ENCODE measurements around the gene MSRB3.

DNA sequence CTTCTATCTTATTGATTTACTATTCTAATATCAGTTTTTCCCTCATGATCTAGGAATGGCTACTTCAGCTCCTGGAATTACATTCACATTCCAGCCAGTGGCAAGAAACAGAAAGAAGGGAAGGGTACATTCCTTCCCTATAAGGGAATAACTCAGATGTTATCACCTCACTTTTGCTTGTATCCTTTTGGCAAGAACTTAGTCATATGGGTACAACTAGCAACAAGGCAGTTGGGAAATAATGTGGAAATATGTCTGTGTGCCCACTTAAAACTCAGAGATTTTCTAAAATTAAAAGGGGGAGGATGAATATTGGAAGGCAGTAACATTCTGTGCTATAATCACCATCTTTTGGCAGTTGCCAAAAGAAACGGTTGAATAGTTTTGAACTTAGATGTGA lies 85.6 kb downstream of the MSRB3 start:
- TF ChIP-seq CTCF (IDR thresholded peaks at IDR 0.05) (no peak), GABPB1 (CRISPR knock-in tag; IDR thresholded peaks at IDR 0.05) (no peak), ZNF121 (CRISPR knock-in tag; IDR thresholded peaks at IDR 0.05) (no peak)
- TF ChIP-seq, protein P1, sequence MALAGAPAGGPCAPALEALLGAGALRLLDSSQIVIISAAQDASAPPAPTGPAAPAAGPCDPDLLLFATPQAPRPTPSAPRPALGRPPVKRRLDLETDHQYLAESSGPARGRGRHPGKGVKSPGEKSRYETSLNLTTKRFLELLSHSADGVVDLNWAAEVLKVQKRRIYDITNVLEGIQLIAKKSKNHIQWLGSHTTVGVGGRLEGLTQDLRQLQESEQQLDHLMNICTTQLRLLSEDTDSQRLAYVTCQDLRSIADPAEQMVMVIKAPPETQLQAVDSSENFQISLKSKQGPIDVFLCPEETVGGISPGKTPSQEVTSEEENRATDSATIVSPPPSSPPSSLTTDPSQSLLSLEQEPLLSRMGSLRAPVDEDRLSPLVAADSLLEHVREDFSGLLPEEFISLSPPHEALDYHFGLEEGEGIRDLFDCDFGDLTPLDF (CRISPR knock-in tag; IDR thresholded peaks at IDR 0.05): no peak
